Nephron (organoid): ENCODE results near the gene EFNA5.
"Not testable (repeated sequence)": the region's sequence is repeated elsewhere in the genome, so short reads cannot be mapped to it uniquely, and the experiment has no call there.

Experiments
- H3K27ac Mint-ChIP-seq, 3 experiments: 2 replicates each; pipeline ENCODE4 v1.8.0; 2020; ENCODE audit warnings: mixed read lengths in 3 of 3, mild to moderate bottlenecking in 2 of 3, moderate library complexity in 1 of 3
- H3K27me3 Mint-ChIP-seq: 2 replicates; pipeline ENCODE4 v1.8.0; 2021; ENCODE audit warnings: low read depth, mild to moderate bottlenecking, moderate library complexity, mixed read lengths
- H3K36me3 Mint-ChIP-seq: 2 replicates; pipeline ENCODE4 v1.8.0; 2020; ENCODE audit warnings: low read depth, mixed read lengths
- H3K4me1 Mint-ChIP-seq: 2 replicates; pipeline ENCODE4 v1.8.0; 2020; ENCODE audit warnings: mixed read lengths
- H3K4me3 Mint-ChIP-seq, 3 experiments: 2 replicates each; pipeline ENCODE4 v1.8.0; 2020; ENCODE audit warnings: mild to moderate bottlenecking in 3 of 3, mixed read lengths in 3 of 3, moderate library complexity in 2 of 3
- H3K9me3 Mint-ChIP-seq: 2 replicates; pipeline ENCODE4 v1.8.0; 2020; ENCODE audit warnings: mixed read lengths
- CTCF ChIP-seq, 3 experiments: fragments of 200-600 bp; sonication (generic); IDR thresholded peaks; one replicate each; pipeline ENCODE4 v1.5.0; 2021; ENCODE audit warnings: antibody characterized with exemption in 3 of 3; ENCODE audit not compliant: unreplicated experiment in 3 of 3

EFNA5 gene

GRCh38 chr5:107456281-107456715, 214.4 kb downstream of the EFNA5 start:
- Mint-ChIP-seq H3K4me3 (no peak overlapping the region), H3K9me3 (peaks cover 3% of the 10 kb centered on the region), H3K4me1 (peaks cover 32% of the 10 kb centered on the region), H3K27me3 (no peaks in the 10 kb centered on the region), H3K27ac (peak overlapping the region in 2 of 3 experiments; percentile 31 to 84), H3K36me3 (peaks cover 4% of the 10 kb centered on the region)
- no peak for TF ChIP-seq CTCF (IDR thresholded peaks at IDR 0.05; ENCODE audit: unreplicated experiment in 3 of 3)

- H3K36me3 Mint-ChIP-seq = peaks cover 4% of the 10 kb centered on the region
These were observed 215.6 kb downstream of the EFNA5 start for GRCh38 chr5:107455111-107455544.

GRCh38 chr5:107451827-107452226, 218.9 kb downstream of the EFNA5 start:
- peaks cover 35% of the 10 kb centered on the region for H3K4me1 Mint-ChIP-seq
- H3K27me3 Mint-ChIP-seq, H3K4me3 Mint-ChIP-seq, H3K27ac Mint-ChIP-seq, H3K36me3 Mint-ChIP-seq, H3K9me3 Mint-ChIP-seq: not testable (repeated sequence)

More at GRCh38 chr5:107455111-107455544, 215.6 kb downstream of the EFNA5 start:
- no peak for TF ChIP-seq CTCF (IDR thresholded peaks at IDR 0.05; ENCODE audit: unreplicated experiment in 3 of 3)
- Mint-ChIP-seq H3K9me3 (peaks cover 3% of the 10 kb centered on the region), H3K27me3 (no peaks in the 10 kb centered on the region), H3K4me1 (peaks cover 32% of the 10 kb centered on the region), H3K4me3 (no peak overlapping the region), H3K27ac (peak overlapping the region in 2 of 3 experiments; percentile 61 to 84)

GRCh38 chr5:107451028-107451427, 219.7 kb downstream of the EFNA5 start:
- no peak overlapping the region for H3K4me3 Mint-ChIP-seq
- TF ChIP-seq CTCF (IDR thresholded peaks at IDR 0.05; ENCODE audit: unreplicated experiment in 3 of 3) = no peak
- H3K4me1 Mint-ChIP-seq = peaks cover 27% of the 10 kb centered on the region
- H3K9me3 Mint-ChIP-seq = peaks cover 3% of the 10 kb centered on the region
- H3K27me3 Mint-ChIP-seq = no peaks in the 10 kb centered on the region
- H3K27ac Mint-ChIP-seq = no peak overlapping the region
- peaks cover 4% of the 10 kb centered on the region for H3K36me3 Mint-ChIP-seq

- H3K27ac Mint-ChIP-seq = no peak overlapping the region
- H3K4me3 Mint-ChIP-seq = no peak overlapping the region
- no peak for TF ChIP-seq CTCF (IDR thresholded peaks at IDR 0.05; ENCODE audit: unreplicated experiment in 3 of 3)
- peaks cover 3% of the 10 kb centered on the region for H3K9me3 Mint-ChIP-seq
- peaks cover 4% of the 10 kb centered on the region for H3K36me3 Mint-ChIP-seq
- H3K27me3 Mint-ChIP-seq = no peaks in the 10 kb centered on the region
- peaks cover 23% of the 10 kb centered on the region for H3K4me1 Mint-ChIP-seq
These were observed 220.2 kb downstream of the EFNA5 start for GRCh38 chr5:107450531-107450930.

GRCh38 chr5:107449369-107449768, 221.4 kb downstream of the EFNA5 start:
- Mint-ChIP-seq H3K27me3 (no peaks in the 10 kb centered on the region), H3K27ac (no peak overlapping the region), H3K36me3 (peaks cover 4% of the 10 kb centered on the region), H3K9me3 (peaks cover 3% of the 10 kb centered on the region), H3K4me3 (no peak overlapping the region), H3K4me1 (peaks cover 14% of the 10 kb centered on the region)
- no peak for TF ChIP-seq CTCF (IDR thresholded peaks at IDR 0.05; ENCODE audit: unreplicated experiment in 3 of 3)
